H54 (cell line): ENCODE measurements around the gene TRIM9.
"Not testable (repeated sequence)": the region's sequence is repeated elsewhere in the genome, so short reads cannot be mapped to it uniquely, and the experiment has no call there.

Experiments used
- DNase-seq: peaks from one replicate; pipeline ENCODE4 v3.0.0; 2011; ENCODE audit warnings: low spot score, mixed read lengths; ENCODE audit not compliant: insufficient read length
- FAIRE-seq: peaks from 3 replicates; lab custom pipeline; 2011; peaks lifted over from hg19 to GRCh38; lab: Jason Lieb, UNC
- POLR2A ChIP-seq: IDR thresholded peaks from 2 replicates; pipeline ENCODE4 v1.6.1; 2011; ENCODE audit warnings: low read depth, mild to moderate bottlenecking, low read length

TRIM9 gene

GRCh38 chr14:50998612-50999011 lies 96.3 kb downstream of the TRIM9 start:
- no peak for TF ChIP-seq POLR2A
- FAIRE-seq, result no peak
- no peak for DNase-seq

DNA sequence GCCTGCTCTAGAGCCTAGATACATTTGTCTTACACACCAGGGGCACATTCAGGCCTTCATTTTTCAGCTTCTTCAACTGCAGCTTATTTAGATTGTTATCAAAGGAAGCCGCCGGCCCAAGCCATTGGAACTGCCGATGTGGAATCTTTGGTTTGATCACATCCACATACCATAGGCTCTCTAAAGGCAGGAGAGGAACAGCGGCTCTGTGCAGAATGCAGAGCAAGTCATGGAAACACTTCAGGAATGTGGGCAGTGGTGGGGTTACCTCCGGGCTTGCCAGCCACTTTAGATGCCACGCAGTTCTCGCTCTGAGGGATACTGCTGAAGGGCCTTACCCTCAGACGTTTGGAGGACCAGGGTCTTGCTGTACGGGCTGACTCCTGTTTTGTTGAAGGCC lies 97.2 kb downstream of the TRIM9 start:
- DNase-seq, result no peak
- no peak for TF ChIP-seq POLR2A
- FAIRE-seq, result no peak

DNA sequence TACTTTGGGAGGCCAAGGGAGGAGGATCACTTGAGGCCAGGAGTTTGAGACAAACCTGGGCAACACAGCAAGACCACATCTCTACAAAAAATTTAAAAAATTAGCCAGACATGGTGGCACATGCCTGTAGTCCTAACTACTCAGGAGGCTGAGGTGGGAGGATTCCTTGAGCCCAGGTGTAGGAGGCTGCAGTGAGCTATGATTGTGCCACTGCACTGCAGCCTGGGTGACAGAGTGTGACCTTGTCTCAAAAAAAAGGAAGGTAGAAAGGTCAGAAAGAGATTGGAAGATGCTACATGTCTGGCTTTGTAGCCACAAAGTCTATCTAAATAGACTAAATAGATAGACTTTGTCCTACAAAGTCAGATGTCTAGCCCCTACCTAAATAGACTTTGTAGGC lies 100.7 kb downstream of the TRIM9 start:
- not testable (repeated sequence) for DNase-seq, FAIRE-seq

- no peak for FAIRE-seq
- TF ChIP-seq POLR2A, result no peak
- DNase-seq, result no peak
Observed at GRCh38 chr14:50985859-50986331, 109.0 kb downstream of the TRIM9 start.

DNA sequence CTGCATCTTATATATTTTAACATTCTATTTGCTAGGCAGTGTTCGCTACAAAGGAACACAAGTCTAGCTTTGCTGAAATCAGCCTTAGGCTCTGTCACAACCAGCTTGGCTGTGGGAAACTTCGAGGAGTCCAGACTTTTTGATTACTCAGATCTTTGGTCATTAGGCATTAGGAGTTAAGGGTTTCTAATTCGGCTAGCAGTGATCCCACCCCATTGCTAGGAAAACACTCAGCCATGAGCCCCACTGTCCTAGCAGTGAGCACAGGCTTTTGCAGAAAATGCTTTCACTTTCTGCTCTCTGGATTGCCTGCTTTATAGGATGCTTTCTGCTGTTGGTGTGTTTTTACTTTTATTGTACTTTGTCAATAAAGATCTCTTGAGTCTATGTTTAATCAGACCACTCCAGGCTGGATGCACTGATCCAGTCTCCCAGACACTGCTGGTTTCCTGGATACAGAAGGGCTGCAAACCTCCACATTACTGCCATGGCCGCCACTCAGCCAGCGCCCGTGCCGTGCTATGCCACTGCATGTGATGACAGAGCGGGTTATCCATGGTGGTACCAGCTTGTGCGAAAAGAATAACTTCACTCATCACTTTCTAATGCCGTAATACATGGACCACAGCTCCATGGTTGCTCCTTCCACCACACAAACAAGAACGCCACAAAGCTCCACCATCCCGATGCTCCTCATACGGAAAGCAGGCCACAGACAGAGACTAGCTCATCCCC lies 109.6 kb downstream of the TRIM9 start:
- DNase-seq (no peak), FAIRE-seq (no peak)
- no peak for TF ChIP-seq POLR2A

- FAIRE-seq (no peak), DNase-seq (no peak)
- no peak for TF ChIP-seq POLR2A
Observed at GRCh38 chr14:50984036-50984710, 110.7 kb downstream of the TRIM9 start.

DNA sequence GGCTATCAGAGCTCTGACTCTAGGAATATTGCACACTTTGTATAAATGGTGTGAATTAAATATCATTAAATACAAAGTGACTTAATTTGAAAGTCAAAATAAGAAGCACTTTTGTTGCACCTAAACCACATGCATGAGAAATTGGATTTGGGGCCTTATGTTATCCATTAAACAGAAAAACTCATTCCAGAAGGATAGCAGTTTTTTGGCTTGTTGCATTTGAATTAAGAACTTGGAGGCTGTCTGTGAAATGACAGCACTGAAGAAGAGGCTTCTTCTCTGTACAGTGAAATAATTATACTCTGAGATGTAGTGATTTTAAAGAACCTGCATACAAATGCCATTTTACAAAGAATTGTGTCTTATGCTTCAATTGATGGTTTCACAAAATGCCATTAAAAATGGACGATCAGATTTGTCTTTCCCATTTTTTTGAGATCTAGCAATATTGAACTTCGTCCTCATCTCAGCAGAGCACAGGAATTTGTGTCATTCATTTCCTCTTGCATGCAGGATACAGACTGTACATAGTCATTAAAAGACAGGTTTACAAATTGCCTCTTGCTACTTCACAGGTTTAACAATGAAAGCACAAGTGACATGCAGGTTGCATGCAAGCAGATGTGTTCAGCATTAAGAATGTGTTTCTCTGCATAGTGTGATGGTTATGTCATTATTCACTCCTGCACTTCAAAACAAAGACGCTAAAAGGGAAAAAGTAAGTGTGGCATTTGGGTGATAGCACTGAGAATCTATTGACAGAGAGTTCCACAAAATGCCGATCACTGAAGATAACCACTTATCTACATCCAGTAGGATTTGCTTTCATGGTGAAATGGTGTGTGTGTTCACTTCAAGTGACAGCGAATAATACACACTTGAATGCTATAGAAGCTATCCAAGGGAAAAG lies 114.7 kb downstream of the TRIM9 start:
- FAIRE-seq (no peak), DNase-seq (no peak)
- TF ChIP-seq POLR2A, result no peak

GRCh38 chr14:50978888-50979287 lies 116.0 kb downstream of the TRIM9 start:
- no peak for TF ChIP-seq POLR2A
- DNase-seq (no peak), FAIRE-seq (no peak)

DNA sequence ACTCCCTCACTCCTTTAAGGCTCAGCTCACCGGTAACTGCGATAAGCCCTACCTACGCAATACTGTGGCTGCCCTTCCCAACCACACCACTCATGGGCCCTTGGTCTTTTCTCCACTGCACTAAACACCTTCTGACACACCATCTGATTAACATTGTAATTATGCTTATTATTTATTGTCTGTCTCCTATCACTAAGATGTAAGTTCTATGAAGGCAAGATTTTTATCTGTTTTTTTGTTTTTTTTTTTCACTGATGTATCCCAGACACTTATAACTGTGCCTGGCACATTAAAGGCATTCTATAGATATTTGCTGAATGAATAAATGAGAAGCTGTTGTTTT lies 116.4 kb downstream of the TRIM9 start:
- no peak for TF ChIP-seq POLR2A
- DNase-seq (no peak), FAIRE-seq (no peak)

DNA sequence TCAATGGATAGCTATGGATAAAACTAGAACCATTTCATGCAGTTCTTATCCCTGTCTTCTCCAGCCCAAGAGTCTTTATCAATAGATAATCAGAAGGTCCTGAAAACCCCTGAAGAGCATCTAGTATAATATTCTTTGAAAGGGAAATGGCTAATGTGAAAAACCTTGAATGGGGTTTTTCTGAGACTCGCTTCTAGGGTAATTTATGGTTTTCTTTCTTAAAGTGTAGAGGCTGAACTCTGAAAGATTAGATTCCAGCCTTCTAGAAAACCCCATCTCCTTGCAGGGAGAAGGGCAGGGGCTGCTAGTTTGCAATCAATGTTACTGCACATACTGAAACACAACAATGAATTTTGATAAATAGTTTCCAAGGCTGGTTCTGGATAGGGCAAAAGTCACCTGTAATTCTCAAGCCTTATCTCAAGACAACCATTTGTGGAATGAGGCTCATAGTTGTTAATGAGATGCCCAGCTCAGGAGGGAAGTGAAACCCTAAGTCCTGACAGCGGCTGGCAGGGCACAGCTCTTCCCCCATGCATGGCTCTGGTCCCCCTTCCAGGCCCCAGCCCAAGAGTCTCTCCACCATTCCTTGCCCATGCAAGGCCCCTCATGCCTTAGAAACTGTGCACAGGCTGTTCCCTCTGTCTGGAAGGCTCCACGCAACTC lies 116.9 kb downstream of the TRIM9 start:
- no peak for FAIRE-seq
- no peak for TF ChIP-seq POLR2A
- DNase-seq, result no peak

GRCh38 chr14:50974118-50974517 lies 120.8 kb downstream of the TRIM9 start:
- no peak for TF ChIP-seq POLR2A
- no peak for DNase-seq
- no peak for FAIRE-seq

DNA sequence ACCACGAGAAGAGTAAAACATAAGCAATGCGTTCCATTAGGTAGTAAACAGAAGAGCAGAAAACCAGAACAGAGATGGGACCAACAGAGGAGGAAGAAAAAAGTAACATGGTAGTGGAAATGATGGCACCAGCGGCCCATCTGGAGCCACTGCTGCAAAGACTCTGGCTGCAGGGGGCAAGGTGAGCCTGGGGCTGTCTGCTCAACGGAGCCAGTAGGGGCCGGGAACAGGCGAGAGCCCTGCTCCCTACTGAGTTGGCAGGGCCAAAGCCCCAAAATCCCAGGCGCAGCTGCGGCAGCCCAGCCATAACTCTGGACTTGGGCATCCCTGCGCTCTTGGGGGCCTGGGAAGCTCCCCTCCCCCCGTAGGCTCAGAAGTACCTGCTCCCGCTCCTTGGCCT lies 122.2 kb downstream of the TRIM9 start:
- no peak for TF ChIP-seq POLR2A
- FAIRE-seq, result no peak

More for the DNA sequence above, 122.2 kb downstream of the TRIM9 start:
- no peak for DNase-seq
